Astrocyte (in vitro differentiated cells and primary cell): ENCODE results near the gene OS9.

ENCODE experiments used
- CTCF ChIP-seq: IDR thresholded peaks from 2 replicates; pipeline ENCODE4 v1.5.1; 2011; ENCODE audit warnings: low read depth, mild to moderate bottlenecking, inconsistent platforms, low read length, moderate library complexity; ENCODE audit not compliant: insufficient read depth
- EZH2 ChIP-seq: IDR thresholded peaks from 2 replicates; pipeline ENCODE4 v1.6.1; 2012; ENCODE audit warnings: mild to moderate bottlenecking, low read length, inconsistent platforms; ENCODE audit not compliant: insufficient read depth

- TF ChIP-seq CTCF (no peak), EZH2 (no peak)
Measured at GRCh38 chr12:57753756-57754337, 59.9 kb downstream of the OS9 start.
